Esophagus squamous epithelium (tissue), 4 donors: ENCODE data around the gene PLAGL2.

Experiments used
- CTCF ChIP-seq, 6 experiments: fragments of 450-650 bp in 4 of 6; fragments of 200-600 bp in 2 of 6; sonication (generic) in 2 of 6; IDR thresholded peaks; one replicate each; pipeline ENCODE4 v1.5.1; 2016 to 2019; ENCODE audit warnings: antibody characterized with exemption in 6 of 6, mild to moderate bottlenecking in 4 of 6, moderate library complexity in 4 of 6
- POLR2A ChIP-seq, 4 donors: fragments of 450-650 bp; IDR thresholded peaks; one replicate each; pipeline ENCODE4 v1.6.1; 2017; ENCODE audit warnings: antibody characterized with exemption in 4 of 4, mild to moderate bottlenecking in 4 of 4, moderate library complexity in 3 of 4

GRCh38 chr20:32153156-32153665 is 54.3 kb downstream of the PLAGL2 start:
- no peak for TF ChIP-seq POLR2A (IDR thresholded peaks at IDR 0.05)
- TF ChIP-seq CTCF (IDR thresholded peaks at IDR 0.05), result no peak
